ENCODE measurements around the gene RNF224.

RNF224 gene

DNA sequence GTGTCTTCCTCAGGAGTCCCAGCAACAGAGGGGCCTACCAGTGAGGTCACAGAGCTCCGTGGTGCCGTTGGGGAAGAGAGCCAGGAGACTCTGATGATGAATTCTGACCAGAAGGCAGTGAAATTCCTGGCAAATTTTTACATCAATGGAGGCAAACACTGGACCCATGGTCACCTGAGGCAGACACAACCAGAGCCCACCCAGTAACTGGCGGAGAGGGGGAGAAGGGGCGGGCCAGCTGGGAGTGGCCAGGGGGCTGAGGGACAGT is 23.8 kb downstream of the RNF224 start, which contains the start of gene STPG3:
TSS of gene STPG3 (plus strand) at position 93 of the 268 bp plus-strand sequence. CDS start at position 94, 1 bp downstream.
- H3K9me2 ChIP-seq (replicated peaks; ENCODE audit: insufficient read depth, low read length): no peaks in the 10 kb centered on the region
- H4K20me1 ChIP-seq (ENCODE audit: low read depth, low read length): no peaks in the 10 kb centered on the region
- H3K36me3 ChIP-seq (ENCODE audit: low read length): no peaks in the 10 kb centered on the region
- H3K27ac ChIP-seq (ENCODE audit: low read depth, low read length): no peak within 1 kb of the TSS
- no peak for TF ChIP-seq EZH2phosphoT487 (conservative IDR thresholded peaks at IDR 0.05; ENCODE audit: low read length)
- TF ChIP-seq, protein P1, sequence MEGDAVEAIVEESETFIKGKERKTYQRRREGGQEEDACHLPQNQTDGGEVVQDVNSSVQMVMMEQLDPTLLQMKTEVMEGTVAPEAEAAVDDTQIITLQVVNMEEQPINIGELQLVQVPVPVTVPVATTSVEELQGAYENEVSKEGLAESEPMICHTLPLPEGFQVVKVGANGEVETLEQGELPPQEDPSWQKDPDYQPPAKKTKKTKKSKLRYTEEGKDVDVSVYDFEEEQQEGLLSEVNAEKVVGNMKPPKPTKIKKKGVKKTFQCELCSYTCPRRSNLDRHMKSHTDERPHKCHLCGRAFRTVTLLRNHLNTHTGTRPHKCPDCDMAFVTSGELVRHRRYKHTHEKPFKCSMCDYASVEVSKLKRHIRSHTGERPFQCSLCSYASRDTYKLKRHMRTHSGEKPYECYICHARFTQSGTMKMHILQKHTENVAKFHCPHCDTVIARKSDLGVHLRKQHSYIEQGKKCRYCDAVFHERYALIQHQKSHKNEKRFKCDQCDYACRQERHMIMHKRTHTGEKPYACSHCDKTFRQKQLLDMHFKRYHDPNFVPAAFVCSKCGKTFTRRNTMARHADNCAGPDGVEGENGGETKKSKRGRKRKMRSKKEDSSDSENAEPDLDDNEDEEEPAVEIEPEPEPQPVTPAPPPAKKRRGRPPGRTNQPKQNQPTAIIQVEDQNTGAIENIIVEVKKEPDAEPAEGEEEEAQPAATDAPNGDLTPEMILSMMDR (IDR thresholded peaks at IDR 0.05; ENCODE audit: insufficient read depth, low read length, poor library complexity, severe bottlenecking): no peak
- no peaks in the 10 kb centered on the region for H3F3A ChIP-seq (ENCODE audit: insufficient read depth)
- H3K9me3 ChIP-seq (ENCODE audit: insufficient read depth, low read length): no peaks in the 10 kb centered on the region
- no peak within 1 kb of the TSS for H3K4me2 ChIP-seq (ENCODE audit: low read depth, low read length, poor library complexity, severe bottlenecking)
- no peak within 1 kb of the TSS for H2AFZ ChIP-seq (ENCODE audit: low read depth, low read length, severe bottlenecking)
- H3K4me3 ChIP-seq (ENCODE audit: insufficient read depth, low read length, poor library complexity, severe bottlenecking): no peak within 1 kb of the TSS
- H3K79me2 ChIP-seq (ENCODE audit: insufficient read depth, low read length): peaks cover 8% of the 10 kb centered on the region
- no peak within 1 kb of the TSS for H3K9ac ChIP-seq (ENCODE audit: low read length)
- no peaks in the 10 kb centered on the region for H3K27me3 ChIP-seq (ENCODE audit: low read length)

DNA sequence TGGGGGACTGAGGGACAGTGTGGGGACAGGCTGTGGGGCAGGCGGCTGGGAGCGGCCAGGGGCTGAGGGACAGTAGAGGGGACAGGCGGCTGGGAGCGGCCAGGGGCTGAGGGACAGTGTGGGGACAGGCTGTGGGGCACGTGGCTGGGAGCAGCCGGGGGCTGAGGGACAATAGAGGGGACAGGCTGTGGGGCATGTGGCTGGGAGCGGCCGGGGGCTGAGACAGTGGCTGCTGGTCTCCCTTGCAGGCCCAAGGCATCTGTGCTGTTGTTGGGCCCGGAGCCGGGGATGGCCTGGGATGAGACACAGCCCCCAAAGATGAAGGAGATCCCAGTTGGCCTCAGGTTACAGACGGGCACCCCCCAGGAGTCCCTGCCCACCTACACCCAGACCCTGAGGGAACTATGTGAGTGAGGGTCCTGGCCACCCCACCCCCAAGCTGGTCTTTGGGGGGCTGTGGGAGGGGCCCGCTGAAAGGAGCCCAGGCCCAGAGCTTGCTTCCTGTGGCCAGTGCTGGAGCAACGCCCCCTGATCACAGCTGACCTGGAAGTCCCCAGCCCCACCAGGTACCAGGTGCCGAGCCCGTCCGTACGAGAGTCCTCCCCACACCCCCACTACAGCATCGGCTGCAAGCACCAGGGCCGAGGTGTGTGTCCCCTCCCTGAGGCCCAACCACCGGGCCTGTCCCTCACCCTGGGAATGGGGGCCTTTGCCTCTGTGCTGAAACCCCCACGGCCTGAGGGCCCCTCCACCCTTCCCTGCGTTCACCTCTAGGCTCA is 24.4 kb downstream of the RNF224 start:
- Histone ChIP-seq H3K9me2 (replicated peaks; ENCODE audit: insufficient read depth, low read length) (no peaks in the 10 kb centered on the region), H3K27me3 (ENCODE audit: low read length) (no peaks in the 10 kb centered on the region), H3K27ac (ENCODE audit: low read depth, low read length) (no peak overlapping the region), H3K9me3 (ENCODE audit: insufficient read depth, low read length) (no peaks in the 10 kb centered on the region), H2AFZ (ENCODE audit: low read depth, low read length, severe bottlenecking) (no peak overlapping the region), H3K4me3 (ENCODE audit: insufficient read depth, low read length, poor library complexity, severe bottlenecking) (no peak overlapping the region), H3K79me2 (ENCODE audit: insufficient read depth, low read length) (peaks cover 14% of the 10 kb centered on the region), H3K36me3 (ENCODE audit: low read length) (no peaks in the 10 kb centered on the region), H4K20me1 (ENCODE audit: low read depth, low read length) (no peaks in the 10 kb centered on the region), H3F3A (ENCODE audit: insufficient read depth) (no peaks in the 10 kb centered on the region), H3K4me2 (ENCODE audit: low read depth, low read length, poor library complexity, severe bottlenecking) (no peak overlapping the region), H3K9ac (ENCODE audit: low read length) (no peak overlapping the region)
- TF ChIP-seq, protein P1 (IDR thresholded peaks at IDR 0.05; ENCODE audit: insufficient read depth, low read length, poor library complexity, severe bottlenecking): no peak
- TF ChIP-seq EZH2phosphoT487 (conservative IDR thresholded peaks at IDR 0.05; ENCODE audit: low read length): no peak

DNA sequence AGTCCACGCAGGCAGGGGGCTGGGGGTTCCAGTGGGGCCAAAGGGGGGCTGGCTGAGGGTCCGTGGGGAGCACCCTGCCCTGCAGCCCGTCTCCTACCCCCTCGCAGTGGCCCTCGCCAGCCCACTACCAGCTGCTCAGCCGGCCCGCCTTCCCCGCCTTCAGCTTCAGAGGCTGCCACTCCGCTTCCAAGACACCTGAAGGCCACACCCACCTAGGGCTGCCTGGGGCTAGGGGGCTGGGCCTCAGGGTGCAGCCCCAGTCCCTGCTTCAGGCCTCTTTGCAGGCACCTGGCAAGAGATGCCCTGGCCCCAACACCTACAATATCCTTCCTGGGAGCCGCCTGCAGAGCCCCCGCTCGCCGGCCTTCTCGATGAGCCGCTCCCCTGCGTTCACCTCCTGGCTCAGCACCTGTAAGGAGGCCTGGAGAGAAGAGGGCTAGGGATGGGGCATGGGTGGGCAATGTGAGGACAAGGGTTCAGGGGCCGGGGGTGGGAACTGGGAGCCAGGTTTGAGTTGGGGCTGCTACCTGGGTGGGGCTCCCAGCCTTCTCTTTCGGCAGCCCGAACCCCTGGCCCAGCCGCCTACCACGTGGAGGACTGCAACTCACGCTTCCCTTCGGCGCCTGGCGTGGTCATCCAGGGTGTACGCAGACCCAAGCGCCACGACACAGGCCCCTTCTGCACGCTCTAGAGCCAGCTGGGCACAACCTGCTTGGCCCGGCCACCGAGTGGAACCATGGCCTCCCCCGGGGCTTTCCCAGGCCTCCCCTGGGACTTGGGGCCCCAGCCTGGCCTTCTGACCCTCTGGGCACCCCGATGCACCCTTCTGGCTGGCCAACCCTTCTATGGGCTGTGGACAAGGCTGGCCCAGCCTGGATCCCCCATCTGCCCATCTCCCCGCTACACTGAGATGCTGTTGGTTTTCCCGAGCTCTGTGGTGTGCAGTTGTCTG is 25.5 kb downstream of the RNF224 start:
- no peak overlapping the region for H3K4me2 ChIP-seq (ENCODE audit: low read depth, low read length, poor library complexity, severe bottlenecking)
- H3K27ac ChIP-seq (ENCODE audit: low read depth, low read length): no peak overlapping the region
- TF ChIP-seq, protein P1 (IDR thresholded peaks at IDR 0.05; ENCODE audit: insufficient read depth, low read length, poor library complexity, severe bottlenecking): no peak
- TF ChIP-seq EZH2phosphoT487 (conservative IDR thresholded peaks at IDR 0.05; ENCODE audit: low read length): no peak
- H3K9me2 ChIP-seq (replicated peaks; ENCODE audit: insufficient read depth, low read length): no peaks in the 10 kb centered on the region
- H3K4me3 ChIP-seq (ENCODE audit: insufficient read depth, low read length, poor library complexity, severe bottlenecking): no peak overlapping the region
- H3K9ac ChIP-seq (ENCODE audit: low read length): no peak overlapping the region
- H3K9me3 ChIP-seq (ENCODE audit: insufficient read depth, low read length): no peaks in the 10 kb centered on the region
- no peak overlapping the region for H2AFZ ChIP-seq (ENCODE audit: low read depth, low read length, severe bottlenecking)
- no peaks in the 10 kb centered on the region for H4K20me1 ChIP-seq (ENCODE audit: low read depth, low read length)
- no peaks in the 10 kb centered on the region for H3K36me3 ChIP-seq (ENCODE audit: low read length)
- no peaks in the 10 kb centered on the region for H3K27me3 ChIP-seq (ENCODE audit: low read length)
- H3F3A ChIP-seq (ENCODE audit: insufficient read depth): no peaks in the 10 kb centered on the region
- peaks cover 15% of the 10 kb centered on the region for H3K79me2 ChIP-seq (ENCODE audit: insufficient read depth, low read length)

Data from SU-DHL-6 (cell line).